IMR-90 (cell line): Measurements from ENCODE around the gene STOX2. TPM values are rescaled to one million over a fixed set of nuclear protein-coding genes. Genes with fewer than 3 reads are reported as not detected.
A peak's percentile ranks its signal among the peaks of the same experiment; 100 is the strongest.

Source experiments
- ATAC-seq: fragments of 200-7000 bp; cut with Tn5 transposase; 2 replicates; pipeline ENCODE4 v1.9.1; 2020; ENCODE audit warnings: low read depth, mild to moderate bottlenecking, moderate library complexity
- BruUV-seq: library from RNA; stranded (reverse); fragments of 400-500 nt; replicated peaks from 2 replicates; lab custom pipeline; 2021; lab: Mats Ljungman, UMichigan
- CTCF ChIA-PET: fragments of 300-600 bp; formaldehyde crosslinking; extraction: SDS; loops from one replicate; lab custom pipeline; 2021; ENCODE audit warnings: antibody characterized with exemption; lab: Yijun Ruan, JAX
- POLR2A ChIA-PET: fragments of 300-600 bp; sonication (Branson Sonifier 250); formaldehyde crosslinking; loops from one replicate; lab custom pipeline; 2022; ENCODE audit warnings: antibody characterized with exemption; ENCODE audit not compliant: unreplicated experiment; lab: Charles Lee
- DNase-seq: peaks from one replicate; pipeline ENCODE4 v3.0.0; 2013
- H2AFZ ChIP-seq: replicated peaks from 2 replicates; pipeline ENCODE3; 2013; ENCODE audit warnings: low read length, mild to moderate bottlenecking; ENCODE audit not compliant: poor library complexity
- H2AK5ac ChIP-seq: 2 replicates; pipeline ENCODE4 v1.6.1; 2013; ENCODE audit warnings: low read depth, low read length, inconsistent platforms
- H2AK9ac ChIP-seq: replicated peaks from 2 replicates; pipeline ENCODE3; 2013; ENCODE audit warnings: mild to moderate bottlenecking, low read depth, low read length, moderate library complexity; ENCODE audit not compliant: poor library complexity
- H2BK120ac ChIP-seq: 2 replicates; pipeline ENCODE4 v1.6.1; 2013; ENCODE audit warnings: low read depth, low read length, inconsistent platforms
- H2BK15ac ChIP-seq: 3 replicates; pipeline ENCODE4 v1.6.1; 2013; ENCODE audit warnings: low read depth, low read length, inconsistent platforms
- H2BK20ac ChIP-seq: 2 replicates; pipeline ENCODE4 v1.6.1; 2013; ENCODE audit warnings: low read depth, mild to moderate bottlenecking, inconsistent platforms, low read length, moderate library complexity
- H2BK5ac ChIP-seq: 2 replicates; pipeline ENCODE4 v1.6.1; 2013; ENCODE audit warnings: mild to moderate bottlenecking, low read depth, low read length, inconsistent platforms; ENCODE audit not compliant: poor library complexity, severe bottlenecking
- H3K14ac ChIP-seq: replicated peaks from 2 replicates; pipeline ENCODE4 v1.6.1; 2013; ENCODE audit warnings: low read depth, low read length, inconsistent platforms
- H3K18ac ChIP-seq: 2 replicates; pipeline ENCODE4 v1.6.1; 2013; ENCODE audit warnings: low read depth, low read length, control low read depth
- H3K23ac ChIP-seq: 2 replicates; pipeline ENCODE4 v1.6.1; 2013; ENCODE audit warnings: low read depth, low read length, inconsistent platforms
- H3K27ac ChIP-seq: 2 replicates; pipeline ENCODE4 v1.5.1; 2013; ENCODE audit warnings: mild to moderate bottlenecking, control low read depth, low read length; ENCODE audit not compliant: insufficient read depth
- H3K27me3 ChIP-seq: 2 replicates; pipeline ENCODE4 v1.6.1; 2013; ENCODE audit warnings: low read length; ENCODE audit not compliant: control insufficient read depth, insufficient read depth
- H3K36me3 ChIP-seq: 2 replicates; pipeline ENCODE4 v1.6.1; 2013; ENCODE audit warnings: low read length, mixed read lengths; ENCODE audit not compliant: control insufficient read depth, insufficient read depth
- H3K4ac ChIP-seq: 2 replicates; pipeline ENCODE4 v1.6.1; 2013; ENCODE audit warnings: low read depth, low read length, inconsistent platforms
- H3K4me1 ChIP-seq: 2 replicates; pipeline ENCODE4 v1.6.1; 2013; ENCODE audit warnings: low read length, mixed read lengths; ENCODE audit not compliant: control insufficient read depth, insufficient read depth
- H3K4me2 ChIP-seq: 2 replicates; pipeline ENCODE4 v1.6.1; 2013; ENCODE audit warnings: low read depth, mild to moderate bottlenecking, control low read depth, low read length, moderate library complexity
- H3K4me3 ChIP-seq: 2 replicates; pipeline ENCODE4 v1.5.1; 2013; ENCODE audit warnings: low read depth, mild to moderate bottlenecking, control low read depth, low read length, moderate library complexity; ENCODE audit not compliant: insufficient read depth
- H3K56ac ChIP-seq: 2 replicates; pipeline ENCODE4 v1.6.1; 2013; ENCODE audit warnings: low read length, inconsistent platforms; ENCODE audit not compliant: insufficient read depth; ENCODE audit errors: extremely low read depth
- H3K79me1 ChIP-seq, 2 experiments: 2 replicates each; pipeline ENCODE4 v1.6.1; 2013; ENCODE audit warnings: low read length in 2 of 2, inconsistent platforms in 1 of 2, low read depth in 1 of 2
- H3K9ac ChIP-seq: 2 replicates; pipeline ENCODE4 v1.6.1; 2013; ENCODE audit warnings: low read depth, low read length, control low read depth
- H3K9me1 ChIP-seq: 2 replicates; pipeline ENCODE4 v1.6.1; 2013; ENCODE audit warnings: low read length, inconsistent platforms; ENCODE audit not compliant: insufficient read depth
- H3K9me3 ChIP-seq: 2 replicates; pipeline ENCODE4 v1.6.1; 2013; ENCODE audit warnings: low read length; ENCODE audit not compliant: control insufficient read depth, insufficient read depth
- H4K20me1 ChIP-seq: 2 replicates; pipeline ENCODE4 v1.6.1; 2013; ENCODE audit warnings: low read length, inconsistent platforms; ENCODE audit not compliant: insufficient read depth
- H4K5ac ChIP-seq: 2 replicates; pipeline ENCODE4 v1.6.1; 2013; ENCODE audit warnings: mild to moderate bottlenecking, low read depth, low read length, control low read depth
- H4K8ac ChIP-seq, 2 experiments: 2 replicates each; pipeline ENCODE4 v1.6.1; 2013; ENCODE audit warnings: low read depth in 2 of 2, low read length in 2 of 2, control low read depth in 1 of 2, inconsistent platforms in 1 of 2
- H4K91ac ChIP-seq: 2 replicates; pipeline ENCODE4 v1.6.1; 2013; ENCODE audit warnings: low read depth, low read length, inconsistent platforms; ENCODE audit not compliant: insufficient read depth
- BHLHE40 ChIP-seq: fragments of 150-350 bp; IDR thresholded peaks from 2 replicates; pipeline ENCODE4 v1.6.1; 2016; ENCODE audit warnings: mild to moderate bottlenecking, low read depth, low read length
- CEBPB ChIP-seq: IDR thresholded peaks from 2 replicates; pipeline ENCODE4 v1.6.1; 2012; ENCODE audit warnings: low read depth, low read length, improper control_type of control experiment
- CHD1 ChIP-seq: IDR thresholded peaks from 2 replicates; pipeline ENCODE4 v1.6.1; 2012; ENCODE audit warnings: low read depth, low read length, improper control_type of control experiment
- FOS ChIP-seq: fragments of 150-350 bp; IDR thresholded peaks from 2 replicates; pipeline ENCODE4 v1.6.1; 2016; ENCODE audit warnings: low read depth, low read length
- MAFK ChIP-seq: IDR thresholded peaks from 2 replicates; pipeline ENCODE4 v1.6.1; 2012; ENCODE audit warnings: low read depth, low read length, improper control_type of control experiment
- MXI1 ChIP-seq: IDR thresholded peaks from 2 replicates; pipeline ENCODE4 v1.6.1; 2012; ENCODE audit warnings: low read depth, mild to moderate bottlenecking, low read length, moderate library complexity, borderline replicate concordance
- POLR2A ChIP-seq: IDR thresholded peaks from 2 replicates; pipeline ENCODE4 v1.6.1; 2012; ENCODE audit warnings: mild to moderate bottlenecking, low read depth, low read length
- RAD21 ChIP-seq: IDR thresholded peaks from 2 replicates; pipeline ENCODE4 v1.6.1; 2012; ENCODE audit warnings: low read length, improper control_type of control experiment
- RCOR1 ChIP-seq: IDR thresholded peaks from 2 replicates; pipeline ENCODE4 v1.6.1; 2012; ENCODE audit warnings: mild to moderate bottlenecking, low read length, improper control_type of control experiment; ENCODE audit not compliant: insufficient replicate concordance
- WGBS, 2 experiments: methylation state at CpG; one replicate each; pipeline versions ENCODE4 v1.1.5 to v1.1.7; 2013; ENCODE audit warnings: missing lambda C conversion rate in 2 of 2; ENCODE audit not compliant: insufficient read length in 1 of 2; ENCODE audit errors: extremely low coverage in 2 of 2; 5-methylcytosine and 5-hydroxymethylcytosine counted together
- dilution Hi-C: fragments of 300-500 bp; cut with HindIII; formaldehyde crosslinking; loops from one replicate; pipeline ENCODE4 v1.14.3; 2018; ENCODE audit warnings: low sequenced_read_pairs; ENCODE audit not compliant: unreplicated experiment
- in situ Hi-C: fragments of 300-500 bp; cut with MboI; formaldehyde crosslinking; loops from 3 replicates; pipeline ENCODE4 v1.14.3; 2019; ENCODE audit warnings: low sequenced_read_pairs, inconsistent platforms, mixed read lengths
- intact Hi-C: fragments of 100-400 bp; cut with micrococcal nuclease; formaldehyde crosslinking; loops from 2 replicates; pipeline ENCODE4 v1.10.0; 2022
- polyA plus RNA-seq, 3 experiments: library from polyadenylated mRNA; depleted of rRNA; stranded (reverse); fragments of >200 nt; gene quantifications; 2 replicates each; pipeline ENCODE4 v1.2.3, GENCODE V29; 2012; ENCODE audit warnings: low replicate concordance in 1 of 3
- total RNA-seq: library from RNA; depleted of rRNA; stranded (reverse); fragments of >200 nt; gene quantifications from 2 replicates; pipeline ENCODE4 v1.2.3, GENCODE V29; 2012
- TF ChIP-seq, protein P1 (sequence below): fragments of 150-350 bp; IDR thresholded peaks from 2 replicates; pipeline ENCODE4 v1.6.1; 2017; ENCODE audit warnings: mild to moderate bottlenecking, antibody characterized with exemption, low read length, low read depth

The STOX2 gene
- total and polyA plus RNA-seq, 2 of the 4 experiments (the other 2 are of a cell fraction): 1.1 to 5.4 TPM

DNA sequence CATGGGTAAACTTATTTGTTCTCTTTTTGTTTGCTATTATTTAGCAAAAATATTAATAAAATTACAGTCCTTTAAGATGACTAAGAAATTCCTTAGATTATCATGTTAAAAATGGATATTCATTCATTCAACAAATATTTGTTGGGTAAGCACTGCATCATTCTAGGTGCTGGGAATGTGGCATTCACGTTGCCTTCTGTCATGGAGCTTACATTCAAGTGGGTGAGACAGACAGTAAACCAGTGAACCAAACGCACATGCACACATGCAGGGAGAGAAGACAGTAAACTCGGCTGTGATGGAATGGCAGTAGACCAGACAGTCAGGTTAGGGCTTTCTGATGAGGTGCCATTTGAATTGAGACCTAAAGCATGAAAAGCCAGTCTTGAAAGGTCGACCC lies 91.8 kb downstream of the STOX2 start:
- in situ Hi-C loops: no loop called here
- no peak overlapping the region for H3K4me2 ChIP-seq
- DNase-seq: peak; percentile 90

More for the DNA sequence above, 91.8 kb downstream of the STOX2 start:
- no peaks in the 10 kb centered on the region for H3K9me3 ChIP-seq
- peak overlapping the region; percentile 47; the same call in 1 of the 2 replicates for H3K56ac ChIP-seq
- H2BK15ac ChIP-seq: peak overlapping the region; percentile 95; the same call in 2 of the 3 replicates
- peaks cover 15% of the 10 kb centered on the region; the same call in 1 of the 2 replicates for H3K36me3 ChIP-seq
- H2AFZ ChIP-seq: peak overlapping the region; percentile 82
- peak overlapping the region; percentile 66 for H4K5ac ChIP-seq
- H3K27me3 ChIP-seq: no peaks in the 10 kb centered on the region
- H3K9me1 ChIP-seq: peaks cover 10% of the 10 kb centered on the region
- 0 out of 4 replicates have a peak, but pooled peaks cover 0 to 4% of the 10 kb centered on the region in 2 experiments for H3K79me1 ChIP-seq
- H3K4me3 ChIP-seq: no peak overlapping the region
- H3K18ac ChIP-seq: peak overlapping the region; percentile 82
- peak overlapping the region; percentile 96 for H4K91ac ChIP-seq
- peak overlapping the region; percentile 96 for H2BK120ac ChIP-seq
- TF ChIP-seq RAD21: no peak
- no peak for TF ChIP-seq CHD1
- TF ChIP-seq, protein P1, sequence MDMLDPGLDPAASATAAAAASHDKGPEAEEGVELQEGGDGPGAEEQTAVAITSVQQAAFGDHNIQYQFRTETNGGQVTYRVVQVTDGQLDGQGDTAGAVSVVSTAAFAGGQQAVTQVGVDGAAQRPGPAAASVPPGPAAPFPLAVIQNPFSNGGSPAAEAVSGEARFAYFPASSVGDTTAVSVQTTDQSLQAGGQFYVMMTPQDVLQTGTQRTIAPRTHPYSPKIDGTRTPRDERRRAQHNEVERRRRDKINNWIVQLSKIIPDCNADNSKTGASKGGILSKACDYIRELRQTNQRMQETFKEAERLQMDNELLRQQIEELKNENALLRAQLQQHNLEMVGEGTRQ: no peak
- TF ChIP-seq CEBPB: peak; percentile 61; the same call in 1 of the 2 replicates
- no peak for TF ChIP-seq POLR2A
- peak; percentile 29; the same call in 1 of the 2 replicates for TF ChIP-seq FOS
- TF ChIP-seq MAFK: peak; percentile 61; the same call in 1 of the 2 replicates
- no peak for TF ChIP-seq RCOR1
- TF ChIP-seq MXI1: peak; percentile 96
- peak; percentile 68 for TF ChIP-seq BHLHE40
- peak overlapping the region; percentile 94 for H2BK20ac ChIP-seq
- ATAC-seq: peak; percentile 66
- intact Hi-C loops: loop anchor here (10.0 kb wide), 1 partner anchor 1762 kb away; no protein-coding TSS in a partner anchor
- peak overlapping the region; percentile 79 for H3K27ac ChIP-seq
- peak overlapping the region; percentile 99 for H2AK5ac ChIP-seq
- H4K8ac ChIP-seq: peak overlapping the region; percentile 74 to 89
- H3K23ac ChIP-seq: peak overlapping the region; percentile 82
- no peaks in the 10 kb centered on the region for H4K20me1 ChIP-seq
- no TSS peak for BruUV-seq
- H3K9ac ChIP-seq: peak overlapping the region; percentile 16; the same call in 1 of the 2 replicates
- POLR2A ChIA-PET: interaction anchor here (2.4 kb wide), 1 partner anchor 9 kb away, joined by 7 read pairs; no protein-coding TSS in a partner anchor
- 86% methylated on average over 1 of the region's 4 CpGs; no CpG with 5 or more reads in 1 of the 2 experiments for WGBS, 2 experiments
- H3K14ac ChIP-seq: peak overlapping the region; percentile 90
- dilution Hi-C loops: no loop called here
- peaks cover 17% of the 10 kb centered on the region for H3K4me1 ChIP-seq
- CTCF ChIA-PET: interaction anchor here (0.5 to 0.6 kb wide), 2 partner anchors 12 to 109 kb away, joined by 5 read pairs; no protein-coding TSS in a partner anchor
- peak overlapping the region; percentile 92 for H2AK9ac ChIP-seq
- peak overlapping the region; percentile 98 for H3K4ac ChIP-seq
- peak overlapping the region; percentile 97 for H2BK5ac ChIP-seq
